Panc1 (cell line): ENCODE measurements around the gene DLGAP4. TPM values are rescaled to one million over a fixed set of nuclear protein-coding genes. Genes with fewer than 3 reads are reported as not detected.

Source experiments
- ATAC-seq: fragments of 200-7000 bp; cut with Tn5 transposase; 2 replicates; pipeline ENCODE4 v1.9.1; 2020; ENCODE audit warnings: mild to moderate bottlenecking, moderate library complexity
- BruUV-seq: library from RNA; stranded (reverse); fragments of 400-500 nt; replicated peaks from 2 replicates; lab custom pipeline; 2021; lab: Mats Ljungman, UMichigan
- CTCF ChIA-PET: fragments of 300-600 bp; sonication (Branson Sonifier 250); formaldehyde crosslinking; loops from one replicate; lab custom pipeline; 2022; ENCODE audit warnings: antibody characterized with exemption; lab: Charles Lee
- POLR2A ChIA-PET: fragments of 300-600 bp; sonication (Branson Sonifier 250); formaldehyde crosslinking; loops from one replicate; lab custom pipeline; 2022; ENCODE audit warnings: antibody characterized with exemption; lab: Charles Lee
- DNase-seq: peaks from one replicate; pipeline ENCODE4 v3.0.0-alpha.2; 2010; ENCODE audit warnings: low read depth, low spot score
- H3K27ac ChIP-seq: 2 replicates; pipeline ENCODE4 v1.5.1; 2011; ENCODE audit warnings: mild to moderate bottlenecking, low read length, inconsistent platforms
- H3K27me3 ChIP-seq: fragments of 200-500 bp; sonication (Bioruptor generic); 2 replicates; pipeline ENCODE4 v1.6.0; 2014; ENCODE audit warnings: low read length, inconsistent platforms; ENCODE audit not compliant: control insufficient read depth, insufficient read depth
- H3K36me3 ChIP-seq: fragments of 200-500 bp; sonication (Bioruptor generic); 2 replicates; pipeline ENCODE4 v1.5.1; 2014; ENCODE audit warnings: inconsistent platforms, mild to moderate bottlenecking, low read length, moderate library complexity; ENCODE audit not compliant: control insufficient read depth, insufficient read depth
- H3K4me1 ChIP-seq: 2 replicates; pipeline ENCODE4 v1.5.1; 2011; ENCODE audit warnings: inconsistent platforms, mild to moderate bottlenecking, low read length, moderate library complexity; ENCODE audit not compliant: control insufficient read depth, insufficient read depth
- H3K4me3 ChIP-seq, 2 experiments: 2 replicates each; pipeline ENCODE4 v1.5.1; 2011 to 2012; ENCODE audit warnings: low read depth in 2 of 2, low read length in 2 of 2, mild to moderate bottlenecking in 2 of 2, inconsistent platforms in 1 of 2, moderate library complexity in 1 of 2
- H3K9me3 ChIP-seq: fragments of 200-500 bp; sonication (Bioruptor generic); 2 replicates; pipeline ENCODE4 v1.5.1; 2014; ENCODE audit warnings: low read depth, mild to moderate bottlenecking, inconsistent platforms, low read length, moderate library complexity; ENCODE audit not compliant: control insufficient read depth, insufficient read depth
- CTCF ChIP-seq: fragments of 450-650 bp; IDR thresholded peaks from 2 replicates; pipeline ENCODE4 v1.5.1; 2017; ENCODE audit warnings: mild to moderate bottlenecking
- POLR2AphosphoS5 ChIP-seq: IDR thresholded peaks from 2 replicates; pipeline ENCODE4 v1.6.1; 2012; ENCODE audit warnings: mild to moderate bottlenecking, low read depth, low read length, moderate library complexity
- REST ChIP-seq, 2 experiments: IDR thresholded peaks; 2 replicates each; pipeline ENCODE4 v1.6.1; 2011 to 2012; ENCODE audit warnings: low read depth in 2 of 2, control low read depth in 1 of 2, low read length in 1 of 2, mild to moderate bottlenecking in 1 of 2, moderate library complexity in 1 of 2; ENCODE audit not compliant: insufficient read depth in 1 of 2
- SIN3A ChIP-seq: IDR thresholded peaks from 2 replicates; pipeline ENCODE4 v1.6.1; 2012; ENCODE audit warnings: low read depth, mild to moderate bottlenecking, low read length, moderate library complexity, borderline replicate concordance; ENCODE audit not compliant: insufficient read depth
- TCF7L2 ChIP-seq: IDR thresholded peaks from 2 replicates; pipeline ENCODE4 v1.6.1; 2011; ENCODE audit warnings: mild to moderate bottlenecking, low read depth, low read length, inconsistent platforms
- in situ Hi-C: cut with HindIII; loops from 2 replicates; pipeline ENCODE4 v1.10.0; 2016; ENCODE audit warnings: low sequenced_read_pairs, low pct_unique_long_range_greater_than_20kb
- intact Hi-C: fragments of 100-400 bp; cut with micrococcal nuclease; formaldehyde crosslinking; loops from one replicate; pipeline ENCODE4 v1.10.0; 2022; ENCODE audit not compliant: unreplicated experiment
- total RNA-seq: library from RNA; stranded (reverse); gene quantifications from one replicate; pipeline ENCODE4 v1.2.1, GENCODE V29; 2021; ENCODE audit not compliant: unreplicated experiment

DLGAP4 gene
- total RNA-seq, 1 experiment from 2014 or later = 52.5 TPM

DNA sequence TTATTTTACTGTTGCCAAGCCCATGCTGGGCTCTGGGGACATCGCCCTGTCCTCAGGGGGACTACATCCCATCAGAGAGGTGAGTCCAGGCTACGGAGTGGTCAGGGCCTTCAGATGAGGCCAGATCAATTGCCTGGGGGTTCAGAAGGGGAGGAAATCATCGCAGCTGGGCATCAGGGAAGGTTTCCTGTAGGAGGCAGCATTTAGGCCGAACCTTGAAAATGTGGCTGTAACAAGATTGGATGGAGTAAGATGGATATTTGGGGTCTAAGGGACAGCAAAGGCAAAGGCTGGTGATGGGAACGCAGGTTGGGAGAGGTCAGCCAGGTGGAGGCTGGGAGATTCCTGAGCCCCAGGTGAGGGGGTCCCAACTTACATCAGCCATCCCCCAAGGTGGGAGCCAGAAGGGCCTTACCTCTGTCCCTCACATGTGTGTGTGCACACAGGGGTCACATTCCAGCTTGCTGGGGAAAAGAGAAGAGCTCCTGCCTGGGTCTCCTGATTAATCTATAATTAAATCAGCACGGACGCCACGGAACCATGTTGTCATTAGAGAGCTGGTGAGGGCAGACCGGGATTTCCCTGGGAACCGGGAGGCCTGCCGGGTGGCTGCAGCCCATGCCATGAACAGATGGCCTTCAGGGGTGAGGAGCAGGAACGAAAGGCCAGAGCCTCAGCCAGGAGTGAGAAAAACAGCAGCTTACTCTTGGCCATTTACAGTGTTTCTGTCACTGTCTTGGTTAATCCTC, 30.5 kb upstream of the DLGAP4 start:
- TF ChIP-seq REST (IDR thresholded peaks at IDR 0.05; ENCODE audit: insufficient read depth in 1 of 2, low read depth in 2 of 2, low read length in 1 of 2) = no peak
- TF ChIP-seq POLR2AphosphoS5 = no peak
- no peak for TF ChIP-seq SIN3A
- no peak for TF ChIP-seq CTCF
- TF ChIP-seq TCF7L2 = no peak
- BruUV-seq = no TSS peak
- Histone ChIP-seq H3K4me1 (no peaks in the 10 kb centered on the region), H3K36me3 (no peaks in the 10 kb centered on the region), H3K4me3 (no peak overlapping the region), H3K27me3 (peaks cover 3% of the 10 kb centered on the region; the same call in 1 of the 2 replicates), H3K9me3 (no peaks in the 10 kb centered on the region), H3K27ac (no peak overlapping the region)
- no peak for ATAC-seq
- POLR2A ChIA-PET = no interaction called here
- CTCF ChIA-PET = no interaction called here
- intact Hi-C loops = no loop called here
- in situ Hi-C loops = no loop called here
- no peak for DNase-seq

DNA sequence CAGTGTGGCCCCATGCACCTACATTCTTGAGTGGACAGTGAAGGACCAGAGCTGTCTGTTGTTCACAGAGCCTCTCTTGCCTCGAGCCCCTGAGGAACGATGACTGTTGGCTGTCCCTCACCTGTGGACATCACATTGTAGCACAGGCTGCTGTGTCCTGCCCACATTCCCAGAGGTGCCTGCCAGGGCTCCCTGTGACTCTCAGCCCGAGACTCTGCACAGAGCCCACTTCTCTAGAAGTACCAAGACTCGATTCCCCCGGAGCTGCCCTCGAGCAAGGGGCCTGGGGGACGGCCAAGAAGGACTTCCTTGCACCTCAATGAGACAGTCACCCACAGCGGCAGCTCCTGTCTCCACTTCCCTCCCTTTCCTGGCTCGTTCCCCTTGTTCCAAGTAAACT, 28.6 kb upstream of the DLGAP4 start:
- ChIA-PET POLR2A (no interaction called here), CTCF (no interaction called here)
- in situ Hi-C loops (no loop called here), intact Hi-C loops (no loop called here)
- ATAC-seq = no peak
- Histone ChIP-seq H3K4me1 (no peaks in the 10 kb centered on the region), H3K27me3 (peaks cover 3% of the 10 kb centered on the region; the same call in 1 of the 2 replicates), H3K27ac (no peak overlapping the region), H3K9me3 (no peaks in the 10 kb centered on the region), H3K36me3 (no peaks in the 10 kb centered on the region), H3K4me3 (no peak overlapping the region)
- no peak for TF ChIP-seq REST (IDR thresholded peaks at IDR 0.05; ENCODE audit: insufficient read depth in 1 of 2, low read depth in 2 of 2, low read length in 1 of 2)
- TF ChIP-seq SIN3A = no peak
- TF ChIP-seq CTCF = no peak
- no peak for TF ChIP-seq TCF7L2
- TF ChIP-seq POLR2AphosphoS5 = no peak
- BruUV-seq = no TSS peak
- DNase-seq = no peak
